Panc1 (cell line): Measurements from ENCODE around the gene TGFB1I1.

Experiments used
- SIN3A ChIP-seq: IDR thresholded peaks from 2 replicates; pipeline ENCODE4 v1.6.1; 2012; ENCODE audit warnings: low read depth, mild to moderate bottlenecking, low read length, moderate library complexity, borderline replicate concordance; ENCODE audit not compliant: insufficient read depth
- TF ChIP-seq, protein P1 (sequence below): fragments of 450-650 bp; IDR thresholded peaks from 2 replicates; pipeline ENCODE4 v1.5.1; 2017; ENCODE audit warnings: mild to moderate bottlenecking
- TF ChIP-seq, protein P2 (sequence below), 2 experiments: IDR thresholded peaks; 2 replicates each; pipeline ENCODE4 v1.6.1; 2011 to 2012; ENCODE audit warnings: low read depth in 2 of 2, control low read depth in 1 of 2, low read length in 1 of 2, mild to moderate bottlenecking in 1 of 2, moderate library complexity in 1 of 2; ENCODE audit not compliant: insufficient read depth in 1 of 2

DNA sequence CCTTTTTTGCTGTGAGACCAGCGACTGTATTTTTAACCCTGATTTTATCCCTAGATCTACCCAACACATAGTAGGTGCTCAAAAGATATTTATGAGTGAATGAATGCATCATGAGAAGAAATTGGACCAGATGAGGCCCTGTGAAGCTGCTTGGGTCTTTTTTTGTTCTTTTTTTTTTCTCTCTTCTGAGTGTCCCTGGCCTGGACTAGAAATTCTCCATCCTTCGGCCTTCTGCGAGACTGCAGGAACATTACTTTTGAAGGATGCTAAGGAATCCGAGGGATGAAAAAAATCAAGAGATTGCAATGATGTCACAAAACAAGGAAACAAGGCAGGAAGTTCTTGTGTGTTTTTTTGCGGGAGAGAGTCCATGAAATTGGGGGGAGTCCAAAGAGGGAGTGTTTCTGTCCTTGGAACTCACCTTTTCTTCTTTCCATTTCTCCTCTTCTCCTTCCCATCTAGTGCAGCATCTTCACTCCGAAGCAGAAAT is 36.8 kb downstream of the TGFB1I1 start:
- TF ChIP-seq, protein P1, sequence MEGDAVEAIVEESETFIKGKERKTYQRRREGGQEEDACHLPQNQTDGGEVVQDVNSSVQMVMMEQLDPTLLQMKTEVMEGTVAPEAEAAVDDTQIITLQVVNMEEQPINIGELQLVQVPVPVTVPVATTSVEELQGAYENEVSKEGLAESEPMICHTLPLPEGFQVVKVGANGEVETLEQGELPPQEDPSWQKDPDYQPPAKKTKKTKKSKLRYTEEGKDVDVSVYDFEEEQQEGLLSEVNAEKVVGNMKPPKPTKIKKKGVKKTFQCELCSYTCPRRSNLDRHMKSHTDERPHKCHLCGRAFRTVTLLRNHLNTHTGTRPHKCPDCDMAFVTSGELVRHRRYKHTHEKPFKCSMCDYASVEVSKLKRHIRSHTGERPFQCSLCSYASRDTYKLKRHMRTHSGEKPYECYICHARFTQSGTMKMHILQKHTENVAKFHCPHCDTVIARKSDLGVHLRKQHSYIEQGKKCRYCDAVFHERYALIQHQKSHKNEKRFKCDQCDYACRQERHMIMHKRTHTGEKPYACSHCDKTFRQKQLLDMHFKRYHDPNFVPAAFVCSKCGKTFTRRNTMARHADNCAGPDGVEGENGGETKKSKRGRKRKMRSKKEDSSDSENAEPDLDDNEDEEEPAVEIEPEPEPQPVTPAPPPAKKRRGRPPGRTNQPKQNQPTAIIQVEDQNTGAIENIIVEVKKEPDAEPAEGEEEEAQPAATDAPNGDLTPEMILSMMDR = no peak
- TF ChIP-seq SIN3A = no peak
- TF ChIP-seq, protein P2, sequence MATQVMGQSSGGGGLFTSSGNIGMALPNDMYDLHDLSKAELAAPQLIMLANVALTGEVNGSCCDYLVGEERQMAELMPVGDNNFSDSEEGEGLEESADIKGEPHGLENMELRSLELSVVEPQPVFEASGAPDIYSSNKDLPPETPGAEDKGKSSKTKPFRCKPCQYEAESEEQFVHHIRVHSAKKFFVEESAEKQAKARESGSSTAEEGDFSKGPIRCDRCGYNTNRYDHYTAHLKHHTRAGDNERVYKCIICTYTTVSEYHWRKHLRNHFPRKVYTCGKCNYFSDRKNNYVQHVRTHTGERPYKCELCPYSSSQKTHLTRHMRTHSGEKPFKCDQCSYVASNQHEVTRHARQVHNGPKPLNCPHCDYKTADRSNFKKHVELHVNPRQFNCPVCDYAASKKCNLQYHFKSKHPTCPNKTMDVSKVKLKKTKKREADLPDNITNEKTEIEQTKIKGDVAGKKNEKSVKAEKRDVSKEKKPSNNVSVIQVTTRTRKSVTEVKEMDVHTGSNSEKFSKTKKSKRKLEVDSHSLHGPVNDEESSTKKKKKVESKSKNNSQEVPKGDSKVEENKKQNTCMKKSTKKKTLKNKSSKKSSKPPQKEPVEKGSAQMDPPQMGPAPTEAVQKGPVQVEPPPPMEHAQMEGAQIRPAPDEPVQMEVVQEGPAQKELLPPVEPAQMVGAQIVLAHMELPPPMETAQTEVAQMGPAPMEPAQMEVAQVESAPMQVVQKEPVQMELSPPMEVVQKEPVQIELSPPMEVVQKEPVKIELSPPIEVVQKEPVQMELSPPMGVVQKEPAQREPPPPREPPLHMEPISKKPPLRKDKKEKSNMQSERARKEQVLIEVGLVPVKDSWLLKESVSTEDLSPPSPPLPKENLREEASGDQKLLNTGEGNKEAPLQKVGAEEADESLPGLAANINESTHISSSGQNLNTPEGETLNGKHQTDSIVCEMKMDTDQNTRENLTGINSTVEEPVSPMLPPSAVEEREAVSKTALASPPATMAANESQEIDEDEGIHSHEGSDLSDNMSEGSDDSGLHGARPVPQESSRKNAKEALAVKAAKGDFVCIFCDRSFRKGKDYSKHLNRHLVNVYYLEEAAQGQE (IDR thresholded peaks at IDR 0.05; ENCODE audit: insufficient read depth in 1 of 2, low read depth in 2 of 2, low read length in 1 of 2) = no peak
